Liver (tissue), 9 donors: Measurements from ENCODE around the gene SCD5. TPM values are rescaled to one million over a fixed set of nuclear protein-coding genes. Genes with fewer than 3 reads are reported as not detected.

Source experiments
- DNase-seq: peaks from one replicate; pipeline ENCODE4 v3.0.0-alpha.2; 2017; ENCODE audit warnings: low spot score
- H3K27ac ChIP-seq, 2 donors: one replicate each; pipeline ENCODE4 v1.7.0; 2013; ENCODE audit warnings: inconsistent platforms in 2 of 2, low read length in 2 of 2, control low read depth in 1 of 2, low read depth in 1 of 2, mild to moderate bottlenecking in 1 of 2
- H3K27me3 ChIP-seq, 4 donors: one replicate each; pipeline versions ENCODE4 v1.6.1 to v1.7.0; 2013; ENCODE audit warnings: low read length in 3 of 4, inconsistent platforms in 1 of 4, mild to moderate bottlenecking in 1 of 4, moderate library complexity in 1 of 4; ENCODE audit not compliant: control insufficient read depth in 4 of 4, insufficient read depth in 4 of 4
- H3K36me3 ChIP-seq, 4 donors: one replicate each; pipeline versions ENCODE4 v1.6.1 to v1.7.0; 2013; ENCODE audit warnings: low read length in 3 of 4, mild to moderate bottlenecking in 3 of 4, low read depth in 1 of 4, moderate library complexity in 1 of 4; ENCODE audit not compliant: control insufficient read depth in 4 of 4, insufficient read depth in 3 of 4
- H3K4me1 ChIP-seq, 4 donors: one replicate each; pipeline versions ENCODE4 v1.6.1 to v1.7.0; 2013; ENCODE audit warnings: low read length in 3 of 4, mild to moderate bottlenecking in 3 of 4, moderate library complexity in 1 of 4; ENCODE audit not compliant: control insufficient read depth in 4 of 4, insufficient read depth in 4 of 4
- H3K4me3 ChIP-seq, 3 donors: one replicate each; pipeline versions ENCODE4 v1.6.1 to v1.7.0; 2013; ENCODE audit warnings: low read length in 3 of 3, control low read depth in 1 of 3, low read depth in 1 of 3, mild to moderate bottlenecking in 1 of 3
- H3K9ac ChIP-seq, 2 donors: one replicate each; pipeline ENCODE4 v1.7.0; 2013; ENCODE audit warnings: low read length in 2 of 2, mild to moderate bottlenecking in 2 of 2, moderate library complexity in 2 of 2, control low read depth in 1 of 2, low read depth in 1 of 2
- H3K9me3 ChIP-seq, 4 donors: one replicate each; pipeline versions ENCODE4 v1.6.1 to v1.7.0; 2013; ENCODE audit warnings: low read length in 3 of 4; ENCODE audit not compliant: control insufficient read depth in 4 of 4
- EGR1 ChIP-seq, 2 donors: IDR thresholded peaks; 2 replicates each; pipeline ENCODE4 v1.6.1; 2016 to 2018; ENCODE audit warnings: antibody characterized with exemption in 2 of 2, low read depth in 2 of 2
- FOXA1 ChIP-seq: IDR thresholded peaks from 2 replicates; pipeline ENCODE4 v1.6.1; 2016; ENCODE audit warnings: antibody characterized with exemption
- FOXA2 ChIP-seq: IDR thresholded peaks from 2 replicates; pipeline ENCODE4 v1.6.1; 2016; ENCODE audit warnings: antibody characterized with exemption
- GABPA ChIP-seq, 2 donors: IDR thresholded peaks in 1 of 2; conservative IDR thresholded peaks in 1 of 2; 2 replicates each; pipeline ENCODE4 v1.6.1; 2016; ENCODE audit warnings: antibody characterized with exemption in 2 of 2, mild to moderate bottlenecking in 1 of 2, moderate library complexity in 1 of 2
- HNF4A ChIP-seq, 2 donors: conservative IDR thresholded peaks; 2 replicates each; pipeline ENCODE4 v1.6.1; 2016; ENCODE audit warnings: antibody characterized with exemption in 2 of 2, mild to moderate bottlenecking in 2 of 2
- HNF4G ChIP-seq: IDR thresholded peaks from 2 replicates; pipeline ENCODE4 v1.6.1; 2016; ENCODE audit warnings: antibody characterized with exemption
- JUND ChIP-seq, 2 donors: IDR thresholded peaks; 2 replicates each; pipeline ENCODE4 v1.6.1; 2016; ENCODE audit warnings: antibody characterized with exemption in 2 of 2
- NR2F2 ChIP-seq: IDR thresholded peaks from 2 replicates; pipeline ENCODE4 v1.6.1; 2016; ENCODE audit warnings: antibody characterized with exemption
- RAD21 ChIP-seq, 2 donors: IDR thresholded peaks; 2 replicates each; pipeline ENCODE4 v1.6.1; 2016; ENCODE audit warnings: antibody characterized with exemption in 2 of 2, mild to moderate bottlenecking in 2 of 2
- RXRA ChIP-seq, 2 donors: IDR thresholded peaks; 2 replicates each; pipeline ENCODE4 v1.6.1; 2017 to 2018; ENCODE audit warnings: antibody characterized with exemption in 2 of 2, mild to moderate bottlenecking in 1 of 2
- SP1 ChIP-seq: IDR thresholded peaks from 2 replicates; pipeline ENCODE4 v1.6.1; 2018; ENCODE audit warnings: antibody characterized with exemption, mild to moderate bottlenecking
- TAF1 ChIP-seq: conservative IDR thresholded peaks from 2 replicates; pipeline ENCODE4 v1.6.1; 2016; ENCODE audit warnings: antibody characterized with exemption, mild to moderate bottlenecking
- ZBTB33 ChIP-seq: IDR thresholded peaks from 2 replicates; pipeline ENCODE4 v1.6.1; 2016; ENCODE audit warnings: antibody characterized with exemption
- WGBS: extraction: QIAGEN DNeasy Blood & Tissue Kit; methylation state at CpG from one replicate; pipeline ENCODE4 v1.1.7; 2013; 5-methylcytosine and 5-hydroxymethylcytosine counted together
- polyA plus RNA-seq, 2 donors: library from polyadenylated mRNA; stranded (reverse) in 1 of 2; unstranded in 1 of 2; fragments of 200-250 nt in 1 of 2; fragments of >200 nt in 1 of 2; fragmentation: Nextera tagmentation in 1 of 2; extraction: Ambion mirVana in 1 of 2; gene quantifications; one replicate each; pipeline versions ENCODE4 v1.2.1 to v1.2.3, GENCODE V29; 2013 to 2015
- total RNA-seq, 2 donors: library from RNA; depleted of rRNA; stranded (reverse); fragments of >200 nt; gene quantifications; one replicate each; pipeline ENCODE4 v1.2.3, GENCODE V29; 2014
- TF ChIP-seq, protein P1 (sequence below): fragments of 150-350 bp; IDR thresholded peaks from 2 replicates; pipeline ENCODE4 v1.5.1; 2017; ENCODE audit warnings: improper control_type of control experiment, low read depth, low read length; ENCODE audit not compliant: missing input control
- TF ChIP-seq, protein P2 (sequence below): IDR thresholded peaks from 2 replicates; pipeline ENCODE4 v1.6.1; 2016; ENCODE audit warnings: antibody characterized with exemption, mild to moderate bottlenecking
- TF ChIP-seq, protein P3 (sequence below): IDR thresholded peaks from 2 replicates; pipeline ENCODE4 v1.6.1; 2016; ENCODE audit warnings: antibody characterized with exemption
- TF ChIP-seq, protein P4 (sequence below): IDR thresholded peaks from 2 replicates; pipeline ENCODE4 v1.6.1; 2016; ENCODE audit warnings: antibody characterized with exemption
- donor health status: healthy.
- donor health status: healthy.
- donor health status: healthy.
- donor health status: healthy.
- donor health status: healthy.

Gene SCD5
- total and polyA plus RNA-seq, 4 donors = 0.14 to 1.9 (median 0.57) TPM

DNA sequence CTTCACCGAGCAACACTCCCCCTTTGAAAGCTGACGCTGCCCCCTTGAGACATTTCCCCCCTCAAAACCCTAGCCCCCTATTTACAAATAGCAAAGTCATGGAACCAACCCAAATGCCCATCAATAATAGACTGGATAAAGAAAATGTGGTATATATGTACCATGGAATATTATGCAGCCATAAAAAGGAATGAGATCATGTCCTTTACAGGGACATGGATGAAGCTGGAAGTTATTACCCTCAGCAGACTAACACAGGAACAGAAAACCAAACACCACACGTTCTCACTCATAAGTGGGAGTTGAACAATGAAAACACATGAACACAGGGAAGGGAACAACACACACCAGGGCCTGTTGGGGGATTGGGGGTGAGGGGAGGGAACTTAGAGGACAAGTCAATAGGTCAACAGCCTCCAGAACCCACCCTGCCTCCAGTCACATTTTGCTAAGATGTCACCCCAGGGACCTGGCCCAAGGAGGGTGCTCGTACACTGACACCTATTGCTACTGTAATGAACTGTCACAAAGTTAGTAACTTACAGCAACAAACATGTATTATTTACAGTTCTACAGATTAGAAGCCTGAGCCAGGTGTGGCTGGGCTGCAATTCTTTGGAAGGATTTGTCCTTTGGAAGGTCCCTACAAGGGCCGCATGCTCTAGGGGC lies 20.6 kb downstream of the SCD5 start:
- no peak overlapping the region for H3K27ac ChIP-seq
- 94% methylated on average over 5 of the region's 5 CpGs for WGBS

More for the DNA sequence above, 20.6 kb downstream of the SCD5 start:
- TF ChIP-seq ZBTB33 (no peak), SP1 (no peak), EGR1 (IDR thresholded peaks at IDR 0.05; ENCODE audit: low read depth in 2 of 2) (no peak), GABPA (IDR thresholded peaks at IDR 0.05 in 1 of 2, conservative IDR thresholded peaks at IDR 0.05 in 1 of 2) (no peak), FOXA2 (no peak), TAF1 (no peak), HNF4G (no peak), RXRA (IDR thresholded peaks at IDR 0.05) (no peak), NR2F2 (no peak), FOXA1 (no peak), RAD21 (IDR thresholded peaks at IDR 0.05) (no peak), HNF4A (conservative IDR thresholded peaks at IDR 0.05) (no peak), JUND (IDR thresholded peaks at IDR 0.05) (no peak)
- TF ChIP-seq, protein P1, sequence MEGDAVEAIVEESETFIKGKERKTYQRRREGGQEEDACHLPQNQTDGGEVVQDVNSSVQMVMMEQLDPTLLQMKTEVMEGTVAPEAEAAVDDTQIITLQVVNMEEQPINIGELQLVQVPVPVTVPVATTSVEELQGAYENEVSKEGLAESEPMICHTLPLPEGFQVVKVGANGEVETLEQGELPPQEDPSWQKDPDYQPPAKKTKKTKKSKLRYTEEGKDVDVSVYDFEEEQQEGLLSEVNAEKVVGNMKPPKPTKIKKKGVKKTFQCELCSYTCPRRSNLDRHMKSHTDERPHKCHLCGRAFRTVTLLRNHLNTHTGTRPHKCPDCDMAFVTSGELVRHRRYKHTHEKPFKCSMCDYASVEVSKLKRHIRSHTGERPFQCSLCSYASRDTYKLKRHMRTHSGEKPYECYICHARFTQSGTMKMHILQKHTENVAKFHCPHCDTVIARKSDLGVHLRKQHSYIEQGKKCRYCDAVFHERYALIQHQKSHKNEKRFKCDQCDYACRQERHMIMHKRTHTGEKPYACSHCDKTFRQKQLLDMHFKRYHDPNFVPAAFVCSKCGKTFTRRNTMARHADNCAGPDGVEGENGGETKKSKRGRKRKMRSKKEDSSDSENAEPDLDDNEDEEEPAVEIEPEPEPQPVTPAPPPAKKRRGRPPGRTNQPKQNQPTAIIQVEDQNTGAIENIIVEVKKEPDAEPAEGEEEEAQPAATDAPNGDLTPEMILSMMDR = no peak
- TF ChIP-seq, protein P2, sequence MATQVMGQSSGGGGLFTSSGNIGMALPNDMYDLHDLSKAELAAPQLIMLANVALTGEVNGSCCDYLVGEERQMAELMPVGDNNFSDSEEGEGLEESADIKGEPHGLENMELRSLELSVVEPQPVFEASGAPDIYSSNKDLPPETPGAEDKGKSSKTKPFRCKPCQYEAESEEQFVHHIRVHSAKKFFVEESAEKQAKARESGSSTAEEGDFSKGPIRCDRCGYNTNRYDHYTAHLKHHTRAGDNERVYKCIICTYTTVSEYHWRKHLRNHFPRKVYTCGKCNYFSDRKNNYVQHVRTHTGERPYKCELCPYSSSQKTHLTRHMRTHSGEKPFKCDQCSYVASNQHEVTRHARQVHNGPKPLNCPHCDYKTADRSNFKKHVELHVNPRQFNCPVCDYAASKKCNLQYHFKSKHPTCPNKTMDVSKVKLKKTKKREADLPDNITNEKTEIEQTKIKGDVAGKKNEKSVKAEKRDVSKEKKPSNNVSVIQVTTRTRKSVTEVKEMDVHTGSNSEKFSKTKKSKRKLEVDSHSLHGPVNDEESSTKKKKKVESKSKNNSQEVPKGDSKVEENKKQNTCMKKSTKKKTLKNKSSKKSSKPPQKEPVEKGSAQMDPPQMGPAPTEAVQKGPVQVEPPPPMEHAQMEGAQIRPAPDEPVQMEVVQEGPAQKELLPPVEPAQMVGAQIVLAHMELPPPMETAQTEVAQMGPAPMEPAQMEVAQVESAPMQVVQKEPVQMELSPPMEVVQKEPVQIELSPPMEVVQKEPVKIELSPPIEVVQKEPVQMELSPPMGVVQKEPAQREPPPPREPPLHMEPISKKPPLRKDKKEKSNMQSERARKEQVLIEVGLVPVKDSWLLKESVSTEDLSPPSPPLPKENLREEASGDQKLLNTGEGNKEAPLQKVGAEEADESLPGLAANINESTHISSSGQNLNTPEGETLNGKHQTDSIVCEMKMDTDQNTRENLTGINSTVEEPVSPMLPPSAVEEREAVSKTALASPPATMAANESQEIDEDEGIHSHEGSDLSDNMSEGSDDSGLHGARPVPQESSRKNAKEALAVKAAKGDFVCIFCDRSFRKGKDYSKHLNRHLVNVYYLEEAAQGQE = no peak
- TF ChIP-seq, protein P3, sequence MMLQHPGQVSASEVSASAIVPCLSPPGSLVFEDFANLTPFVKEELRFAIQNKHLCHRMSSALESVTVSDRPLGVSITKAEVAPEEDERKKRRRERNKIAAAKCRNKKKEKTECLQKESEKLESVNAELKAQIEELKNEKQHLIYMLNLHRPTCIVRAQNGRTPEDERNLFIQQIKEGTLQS = no peak
- TF ChIP-seq, protein P4, sequence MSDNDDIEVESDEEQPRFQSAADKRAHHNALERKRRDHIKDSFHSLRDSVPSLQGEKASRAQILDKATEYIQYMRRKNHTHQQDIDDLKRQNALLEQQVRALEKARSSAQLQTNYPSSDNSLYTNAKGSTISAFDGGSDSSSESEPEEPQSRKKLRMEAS = no peak
- H3K9ac ChIP-seq = no peak overlapping the region
- H3K9me3 ChIP-seq = no peaks in the 10 kb centered on the region
- no peaks in the 10 kb centered on the region for H3K27me3 ChIP-seq
- no peak for DNase-seq
- H3K36me3 ChIP-seq = no peaks in the 10 kb centered on the region
- no peak overlapping the region for H3K4me3 ChIP-seq
- no peaks in the 10 kb centered on the region for H3K4me1 ChIP-seq
